Activated naive CD4-positive, alpha-beta T cell treated with anti-CD3 and anti-CD28 coated beads, Interleukin-2, amount 50 U/mL, for 24 hours (primary cell): ENCODE data around the gene GJB1.
"Not testable (repeated sequence)": the region's sequence is repeated elsewhere in the genome, so short reads cannot be mapped to it uniquely, and the experiment has no call there.

Source experiments
- H3K27ac Mint-ChIP-seq: one replicate; pipeline ENCODE4 v1.8.0; 2021; ENCODE audit warnings: mild to moderate bottlenecking, mixed read lengths
- H3K27me3 Mint-ChIP-seq: one replicate; pipeline ENCODE4 v1.8.0; 2021; ENCODE audit warnings: mixed read lengths
- H3K36me3 Mint-ChIP-seq: one replicate; pipeline ENCODE4 v1.8.0; 2021; ENCODE audit warnings: mixed read lengths
- H3K4me1 Mint-ChIP-seq: one replicate; pipeline ENCODE4 v1.8.0; 2021; ENCODE audit warnings: mixed read lengths
- H3K4me3 Mint-ChIP-seq: one replicate; pipeline ENCODE4 v1.8.0; 2021; ENCODE audit warnings: mild to moderate bottlenecking, mixed read lengths
- H3K9me3 Mint-ChIP-seq: one replicate; pipeline ENCODE4 v1.8.0; 2021; ENCODE audit warnings: mixed read lengths

GJB1 gene

DNA sequence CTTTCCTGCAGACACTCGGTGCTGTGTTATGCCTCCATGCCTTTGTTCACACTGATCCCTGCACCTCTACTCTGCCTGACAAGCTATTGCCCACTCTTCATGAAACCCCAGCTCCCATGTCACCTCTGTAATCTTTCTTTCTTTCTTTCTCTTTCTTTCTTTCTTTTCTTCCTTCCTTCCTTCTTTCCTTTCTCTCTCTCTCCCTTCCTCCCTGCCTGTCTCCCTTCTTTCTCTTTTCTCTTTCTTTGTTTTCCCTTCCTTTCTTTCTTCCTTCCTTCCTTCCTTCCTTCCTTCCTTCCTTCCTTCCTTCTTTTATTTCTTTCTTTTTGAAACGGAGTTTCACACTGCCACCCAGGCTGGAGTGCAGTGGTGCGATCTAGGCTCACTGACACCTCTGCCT lies 12.5 kb downstream of the GJB1 start:
- no peak overlapping the region for H3K27ac Mint-ChIP-seq
- H3K4me3 Mint-ChIP-seq: no peak overlapping the region
- no peaks in the 10 kb centered on the region for H3K9me3 Mint-ChIP-seq
- no peaks in the 10 kb centered on the region for H3K27me3 Mint-ChIP-seq
- no peaks in the 10 kb centered on the region for H3K4me1 Mint-ChIP-seq
- peaks cover 7% of the 10 kb centered on the region for H3K36me3 Mint-ChIP-seq

DNA sequence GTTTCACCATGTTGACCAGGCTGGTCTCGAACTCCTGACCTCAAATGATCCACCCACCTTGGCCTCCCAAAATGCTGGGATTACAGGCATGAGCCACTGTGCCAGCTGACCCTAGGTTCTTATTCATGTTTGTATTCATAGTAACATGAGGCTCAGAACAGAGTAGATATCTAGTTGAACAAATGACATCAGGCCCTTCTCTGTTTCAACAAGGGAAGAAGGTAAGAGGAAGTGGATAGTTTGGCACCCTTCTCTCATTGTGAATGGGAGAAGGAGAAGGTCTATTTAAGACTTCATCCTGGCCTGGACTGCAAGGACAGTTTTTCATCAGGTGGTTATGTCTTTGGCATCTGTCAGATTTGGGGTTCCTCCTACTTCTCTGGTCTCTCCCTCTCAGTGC lies 13.8 kb downstream of the GJB1 start:
- Mint-ChIP-seq H3K36me3 (peaks cover 9% of the 10 kb centered on the region), H3K27ac (no peak overlapping the region), H3K27me3 (no peaks in the 10 kb centered on the region), H3K4me1 (no peaks in the 10 kb centered on the region), H3K9me3 (no peaks in the 10 kb centered on the region), H3K4me3 (no peak overlapping the region)

DNA sequence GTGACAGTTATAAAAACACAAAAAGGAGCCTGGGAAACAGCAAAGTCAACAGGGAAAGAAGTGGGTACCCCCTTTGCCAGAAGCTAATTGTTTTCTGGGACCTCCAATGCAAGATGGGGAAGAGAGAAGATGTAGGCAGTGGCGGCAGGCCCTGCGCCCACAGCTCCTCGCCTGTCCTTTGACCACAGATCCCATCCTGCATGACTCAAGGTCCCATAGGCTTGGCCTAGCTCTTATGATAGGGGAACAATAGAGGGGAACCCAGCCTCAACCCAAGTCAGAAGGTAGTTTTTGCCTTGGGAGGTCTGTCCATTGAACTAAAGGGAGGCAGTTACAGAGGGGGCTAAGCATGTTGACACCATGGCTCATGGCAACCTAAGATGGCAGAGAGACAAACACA lies 16.8 kb downstream of the GJB1 start:
- Mint-ChIP-seq H3K4me3 (no peak overlapping the region), H3K27me3 (no peaks in the 10 kb centered on the region), H3K4me1 (no peaks in the 10 kb centered on the region), H3K27ac (no peak overlapping the region), H3K9me3 (no peaks in the 10 kb centered on the region), H3K36me3 (peaks cover 9% of the 10 kb centered on the region)

DNA sequence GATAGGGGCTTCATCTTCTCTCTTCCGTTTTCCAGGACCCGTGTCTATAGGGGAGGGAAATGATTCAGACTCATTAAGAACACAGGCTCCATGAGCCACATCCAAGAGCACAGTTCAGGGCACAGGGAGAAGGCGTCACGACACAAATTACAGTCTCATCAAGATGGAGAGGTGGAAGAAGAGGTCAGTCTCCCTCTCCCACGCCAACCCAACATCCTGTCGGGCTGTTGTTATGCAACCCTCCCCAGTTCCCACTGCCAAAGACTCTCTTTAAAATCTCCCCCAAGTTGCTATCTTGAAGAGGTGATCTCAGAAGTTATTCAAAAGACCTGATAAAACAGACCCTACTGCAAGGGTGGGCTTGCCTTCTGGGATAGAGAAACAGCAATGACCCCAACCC lies 18.3 kb downstream of the GJB1 start:
- Mint-ChIP-seq H3K27me3 (no peaks in the 10 kb centered on the region), H3K9me3 (no peaks in the 10 kb centered on the region), H3K27ac (no peak overlapping the region), H3K4me1 (no peaks in the 10 kb centered on the region), H3K4me3 (no peak overlapping the region), H3K36me3 (peaks cover 11% of the 10 kb centered on the region)

DNA sequence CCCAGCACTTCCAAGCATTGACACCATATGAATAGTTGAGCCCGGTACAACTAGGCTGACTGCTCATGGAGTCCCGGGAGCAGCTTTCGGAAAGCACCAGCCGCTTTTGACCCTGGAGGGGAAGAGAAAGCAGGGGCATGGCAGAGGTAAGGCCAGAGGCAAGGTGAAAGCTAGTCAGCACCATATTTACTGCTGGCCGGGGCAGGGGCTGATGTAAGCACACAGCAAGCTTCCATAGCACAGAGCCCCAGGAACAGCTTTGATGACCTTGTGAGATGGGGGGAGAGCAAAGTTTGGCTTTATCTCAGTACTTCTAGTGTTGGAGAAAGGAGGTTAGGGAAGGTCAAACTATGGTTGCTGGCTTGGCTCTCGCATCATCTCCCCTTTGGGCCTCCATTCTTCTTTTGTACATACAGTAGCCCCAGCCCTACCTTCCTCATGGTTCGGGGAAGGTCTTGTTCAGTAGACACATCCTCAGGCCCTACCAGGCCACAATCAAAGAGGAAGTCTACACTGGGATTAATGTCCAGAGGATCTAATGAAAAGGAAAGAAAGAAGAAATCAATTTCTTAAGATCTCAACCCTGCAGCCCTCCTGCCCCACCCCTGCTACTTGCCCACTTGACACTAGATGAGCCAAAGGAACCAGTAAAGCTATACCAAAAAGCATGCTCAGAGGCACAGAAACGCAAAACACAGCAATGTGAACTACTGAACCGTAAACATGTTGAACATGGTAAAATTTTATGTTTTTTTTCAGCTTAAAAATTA lies 21.5 kb downstream of the GJB1 start:
- H3K4me1 Mint-ChIP-seq: no peaks in the 10 kb centered on the region
- H3K4me3 Mint-ChIP-seq: no peak overlapping the region
- no peaks in the 10 kb centered on the region for H3K9me3 Mint-ChIP-seq
- no peaks in the 10 kb centered on the region for H3K27me3 Mint-ChIP-seq
- H3K36me3 Mint-ChIP-seq: peaks cover 12% of the 10 kb centered on the region
- no peak overlapping the region for H3K27ac Mint-ChIP-seq

DNA sequence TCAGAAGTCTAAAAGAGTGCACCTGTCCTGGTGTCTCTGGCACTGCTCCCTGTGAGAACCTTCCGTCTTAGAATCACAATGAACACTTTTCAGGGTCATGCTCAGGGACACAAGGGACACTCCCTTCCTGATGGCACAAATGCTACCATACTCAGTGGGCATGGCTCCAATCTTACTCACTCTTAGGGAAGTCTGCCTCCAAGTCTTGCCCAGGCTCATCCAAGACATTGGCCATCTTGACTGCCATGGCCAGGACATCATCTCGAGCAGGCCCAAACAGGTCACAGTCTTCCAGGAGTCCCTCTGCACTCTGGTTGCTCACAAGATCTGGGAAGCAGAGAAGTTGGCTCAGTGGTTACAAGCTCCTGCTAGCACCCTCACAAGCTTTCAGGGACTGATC lies 22.1 kb downstream of the GJB1 start:
- H3K36me3 Mint-ChIP-seq: peaks cover 8% of the 10 kb centered on the region
- no peak overlapping the region for H3K27ac Mint-ChIP-seq
- no peak overlapping the region for H3K4me3 Mint-ChIP-seq
- no peaks in the 10 kb centered on the region for H3K27me3 Mint-ChIP-seq
- no peaks in the 10 kb centered on the region for H3K9me3 Mint-ChIP-seq
- H3K4me1 Mint-ChIP-seq: no peaks in the 10 kb centered on the region

DNA sequence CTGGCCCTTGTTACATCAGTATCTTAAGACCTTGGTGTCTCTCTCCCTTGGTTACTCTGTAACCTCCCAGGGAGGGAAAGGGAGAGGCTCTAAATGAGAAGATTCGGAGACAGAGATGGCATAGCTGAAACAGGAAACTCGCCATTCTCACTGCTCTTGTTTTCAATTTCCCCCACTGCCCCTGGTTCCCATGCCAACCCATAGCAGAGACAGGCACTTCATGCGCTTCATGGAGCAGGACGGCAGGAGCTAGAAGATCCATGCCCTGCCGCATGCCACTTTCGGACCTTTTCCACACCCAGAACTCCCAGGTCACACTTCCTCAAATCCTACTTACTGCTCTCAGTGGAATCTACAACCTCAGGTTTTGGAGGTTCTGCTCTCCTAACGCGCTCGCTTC lies 27.8 kb downstream of the GJB1 start:
- Mint-ChIP-seq H3K4me3 (peak overlapping the region; percentile 1), H3K36me3 (peaks cover 2% of the 10 kb centered on the region), H3K27me3 (no peaks in the 10 kb centered on the region), H3K27ac (no peak overlapping the region), H3K4me1 (peaks cover 25% of the 10 kb centered on the region), H3K9me3 (no peaks in the 10 kb centered on the region)

DNA sequence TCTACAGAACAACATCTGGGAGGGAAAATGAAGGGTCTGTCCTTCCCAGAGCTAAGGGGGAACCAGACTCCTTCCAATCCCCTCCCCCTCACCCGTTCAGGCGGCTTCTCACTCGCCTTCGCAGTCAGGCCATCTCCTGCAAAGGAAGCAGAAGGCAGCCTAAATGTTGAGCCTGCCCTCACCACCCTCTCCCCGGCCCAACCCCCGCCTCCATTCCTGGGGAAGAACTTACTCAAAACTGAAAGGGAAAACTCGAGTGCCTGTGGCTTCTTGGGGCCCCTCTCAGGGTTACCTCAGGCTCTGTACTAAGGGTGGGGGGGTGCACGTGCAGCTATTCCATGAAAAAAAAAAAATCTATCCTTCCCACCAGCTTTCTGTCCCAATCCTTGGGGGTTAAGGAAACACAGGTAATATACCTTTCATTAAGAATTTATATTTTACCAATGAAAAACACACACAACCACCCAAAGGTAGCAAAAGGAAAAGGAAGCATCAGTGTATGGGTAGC lies 28.5 kb downstream of the GJB1 start:
- peaks cover 2% of the 10 kb centered on the region for H3K36me3 Mint-ChIP-seq
- H3K4me1 Mint-ChIP-seq: peaks cover 26% of the 10 kb centered on the region
- H3K27ac Mint-ChIP-seq: no peak overlapping the region
- no peaks in the 10 kb centered on the region for H3K9me3 Mint-ChIP-seq
- H3K27me3 Mint-ChIP-seq: no peaks in the 10 kb centered on the region
- peak overlapping the region; percentile 39 for H3K4me3 Mint-ChIP-seq

DNA sequence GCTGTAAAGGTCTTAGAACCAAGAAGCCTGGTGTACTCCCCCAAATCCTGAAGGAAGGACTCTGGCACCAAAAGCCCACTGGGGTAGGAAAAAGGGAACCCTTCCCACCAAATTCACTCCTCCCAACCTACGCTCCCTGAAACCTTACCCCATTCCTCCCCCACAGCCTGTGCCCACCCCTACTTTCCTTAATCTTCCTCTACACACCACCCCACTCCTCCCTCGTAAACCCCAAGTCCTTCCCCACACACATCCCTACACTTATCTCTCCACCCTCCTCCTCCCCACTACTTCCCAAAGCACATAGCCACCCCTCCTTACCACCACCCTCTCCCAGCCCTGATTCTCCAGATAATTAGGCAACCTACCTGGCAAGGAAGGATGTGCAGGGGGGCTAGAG lies 29.2 kb downstream of the GJB1 start:
- H3K9me3 Mint-ChIP-seq: no peaks in the 10 kb centered on the region
- peak overlapping the region; percentile 39 for H3K4me3 Mint-ChIP-seq
- no peaks in the 10 kb centered on the region for H3K27me3 Mint-ChIP-seq
- H3K36me3 Mint-ChIP-seq: peaks cover 2% of the 10 kb centered on the region
- H3K27ac Mint-ChIP-seq: no peak overlapping the region
- peaks cover 26% of the 10 kb centered on the region for H3K4me1 Mint-ChIP-seq

DNA sequence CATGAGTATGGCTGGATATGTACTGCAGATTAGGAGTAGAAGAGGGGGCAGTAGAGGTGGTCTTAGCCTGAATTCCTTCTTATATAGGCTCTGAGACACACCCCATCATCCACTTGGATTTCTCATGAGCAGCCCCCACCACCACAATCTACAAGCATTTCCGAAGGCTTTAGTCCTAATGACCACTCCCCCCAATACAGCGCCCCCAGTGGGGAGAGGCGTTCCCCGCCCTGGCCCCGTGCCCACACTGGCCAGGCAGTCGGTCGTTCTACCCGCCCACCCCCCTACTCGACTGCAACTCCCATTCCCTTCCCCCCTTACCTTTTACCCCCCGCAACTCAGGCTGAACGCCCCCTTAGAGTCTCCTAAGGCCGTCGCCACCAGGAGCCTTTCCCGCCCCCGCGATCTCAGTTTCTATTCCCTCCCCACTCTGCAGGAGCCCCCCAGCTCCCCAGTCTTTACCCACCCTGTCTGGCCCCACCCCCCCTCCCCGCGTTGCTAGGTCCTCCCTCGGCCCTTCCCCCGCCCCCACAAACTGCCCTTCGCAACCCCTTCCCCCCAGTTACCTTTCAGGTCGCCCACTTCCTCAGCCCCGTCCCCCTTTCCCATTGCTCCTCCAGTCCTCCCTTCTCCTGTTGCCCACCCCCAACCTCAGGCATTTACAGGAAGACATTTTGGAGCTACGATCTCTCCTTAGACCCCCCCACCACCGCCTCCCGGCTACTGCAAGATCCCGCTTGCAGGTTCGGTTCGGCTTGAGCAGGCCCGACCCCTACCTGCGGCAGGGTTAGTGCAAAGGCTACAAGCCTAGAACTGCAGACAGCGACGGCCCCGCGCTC lies 30.4 kb downstream of the GJB1 start:
- Mint-ChIP-seq H3K27me3 (no peaks in the 10 kb centered on the region), H3K36me3 (peaks cover 2% of the 10 kb centered on the region), H3K4me3 (peak overlapping the region; percentile 90), H3K4me1 (peaks cover 26% of the 10 kb centered on the region), H3K27ac (peak overlapping the region; percentile 79), H3K9me3 (no peaks in the 10 kb centered on the region)

DNA sequence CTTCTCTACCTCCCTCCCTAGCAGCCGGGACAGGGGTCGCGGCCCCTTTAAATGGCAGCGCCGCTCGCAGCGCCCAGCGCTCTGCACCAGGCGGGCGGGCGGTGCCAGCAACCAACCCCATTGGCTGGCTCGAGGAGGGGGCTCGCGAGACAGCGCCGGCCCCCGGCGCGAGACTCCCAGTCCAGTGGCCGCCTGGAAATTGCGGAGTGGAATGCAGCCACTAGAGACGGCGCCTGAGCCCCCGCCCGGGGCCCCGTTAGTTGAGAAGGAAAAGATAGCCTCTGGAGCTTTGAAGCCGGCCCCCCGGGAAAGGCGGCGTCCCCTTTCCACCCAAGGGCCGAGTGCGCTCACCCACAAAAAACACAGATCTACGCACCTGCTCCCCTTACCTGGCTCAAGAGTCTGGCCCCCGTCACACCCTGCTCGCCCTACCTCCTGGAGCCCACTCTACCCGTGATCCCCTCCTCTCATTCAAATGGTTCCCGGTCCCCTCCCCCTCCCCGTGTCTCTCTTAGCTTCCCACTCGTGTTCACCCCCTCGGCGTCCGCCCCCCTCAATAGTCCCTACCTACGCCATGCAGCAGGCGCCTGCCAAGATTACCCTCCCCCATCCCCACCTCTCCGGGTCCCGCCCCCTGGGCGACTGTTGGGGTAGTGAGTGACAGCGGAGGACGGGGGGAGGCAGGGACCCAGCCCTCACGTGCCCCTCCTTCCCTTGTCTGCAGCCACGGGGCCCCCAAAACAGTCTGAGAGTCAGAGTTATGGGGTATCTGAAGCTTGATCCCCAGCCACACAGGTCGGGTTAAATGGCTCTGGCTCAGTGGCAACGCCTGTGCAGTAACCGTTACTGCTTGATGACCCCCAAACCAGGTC lies 31.3 kb downstream of the GJB1 start, which contains the start of gene ZMYM3:
ZMYM3 (minus strand) TSS at position 49 of the 872 bp plus-strand sequence. CDS start 885 bp downstream, outside the sequence.
- Mint-ChIP-seq H3K27me3 (no peaks in the 10 kb centered on the region), H3K27ac (peak within 1 kb of the TSS; percentile 94), H3K4me3 (peak within 1 kb of the TSS; percentile 90), H3K4me1 (peaks cover 26% of the 10 kb centered on the region), H3K9me3 (no peaks in the 10 kb centered on the region), H3K36me3 (no peaks in the 10 kb centered on the region)

DNA sequence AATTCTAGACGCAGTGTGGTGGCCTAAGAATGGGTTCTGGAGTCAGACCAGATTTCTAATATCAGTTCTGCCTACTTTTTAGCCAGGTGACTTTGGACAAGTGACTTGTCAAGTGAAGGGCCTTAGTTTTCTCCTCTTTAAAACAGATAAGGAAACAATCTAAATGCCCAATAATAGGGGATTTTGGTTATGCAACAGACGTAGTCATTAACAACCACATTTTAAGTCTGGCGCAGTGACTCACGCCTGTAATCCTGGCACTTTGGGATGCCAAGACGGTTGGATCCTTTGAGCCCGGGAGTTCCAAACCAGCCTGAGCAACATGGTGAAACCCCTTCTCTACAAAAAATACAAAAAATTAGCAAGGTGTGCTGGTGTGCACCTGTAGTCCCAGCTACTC lies 33.0 kb downstream of the GJB1 start:
- H3K36me3 Mint-ChIP-seq: no peaks in the 10 kb centered on the region
- H3K4me1 Mint-ChIP-seq: peaks cover 23% of the 10 kb centered on the region
- no peaks in the 10 kb centered on the region for H3K9me3 Mint-ChIP-seq
- no peaks in the 10 kb centered on the region for H3K27me3 Mint-ChIP-seq
- H3K4me3 Mint-ChIP-seq: peak overlapping the region; percentile 90
- no peak overlapping the region for H3K27ac Mint-ChIP-seq

DNA sequence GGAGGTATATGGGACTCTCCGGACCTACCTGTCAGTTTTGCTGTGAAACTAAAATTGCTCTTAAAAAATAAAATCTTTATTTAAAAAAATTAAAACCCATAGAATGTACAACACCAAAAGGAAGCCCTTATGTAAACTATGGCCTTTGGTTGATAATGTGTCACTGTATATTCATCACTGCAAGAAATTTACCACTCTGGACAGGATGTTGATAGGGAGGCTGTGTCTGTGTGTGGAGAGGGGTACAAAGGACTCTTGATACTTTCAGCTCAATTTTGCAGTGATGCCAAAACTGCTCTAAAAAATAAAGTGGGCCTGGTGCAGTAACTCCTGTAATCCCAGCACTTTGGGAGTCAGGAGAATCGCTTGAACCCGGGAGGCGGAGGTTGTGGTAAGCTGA lies 33.8 kb downstream of the GJB1 start:
- no peaks in the 10 kb centered on the region for H3K36me3 Mint-ChIP-seq
- no peak overlapping the region for H3K27ac Mint-ChIP-seq
- H3K27me3 Mint-ChIP-seq: no peaks in the 10 kb centered on the region

DNA sequence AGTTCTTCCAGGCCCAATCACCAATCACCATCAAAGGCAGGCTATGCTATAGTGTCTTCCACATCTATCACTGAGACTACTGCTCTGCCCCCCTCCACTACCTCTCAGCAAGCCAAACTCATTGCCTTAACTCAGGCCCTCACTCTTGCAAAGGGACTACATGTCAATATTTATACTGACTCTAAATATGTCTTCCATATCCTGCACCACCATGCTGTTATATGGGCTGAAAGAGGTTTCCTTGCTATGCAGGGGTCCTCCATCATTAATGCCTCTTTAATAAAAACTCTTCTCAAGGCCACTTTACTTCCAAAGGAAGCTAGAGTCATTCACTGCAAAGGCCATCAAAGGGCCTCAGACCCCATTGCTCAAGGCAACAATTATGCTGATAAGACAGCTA lies 45.6 kb downstream of the GJB1 start:
- not testable (repeated sequence) for H3K27ac Mint-ChIP-seq, H3K36me3 Mint-ChIP-seq, H3K4me1 Mint-ChIP-seq, H3K27me3 Mint-ChIP-seq, H3K9me3 Mint-ChIP-seq, H3K4me3 Mint-ChIP-seq

More for the DNA sequence above, 33.8 kb downstream of the GJB1 start:
- peaks cover 15% of the 10 kb centered on the region for H3K4me1 Mint-ChIP-seq
- H3K4me3 Mint-ChIP-seq: no peak overlapping the region
- H3K9me3 Mint-ChIP-seq: no peaks in the 10 kb centered on the region

DNA sequence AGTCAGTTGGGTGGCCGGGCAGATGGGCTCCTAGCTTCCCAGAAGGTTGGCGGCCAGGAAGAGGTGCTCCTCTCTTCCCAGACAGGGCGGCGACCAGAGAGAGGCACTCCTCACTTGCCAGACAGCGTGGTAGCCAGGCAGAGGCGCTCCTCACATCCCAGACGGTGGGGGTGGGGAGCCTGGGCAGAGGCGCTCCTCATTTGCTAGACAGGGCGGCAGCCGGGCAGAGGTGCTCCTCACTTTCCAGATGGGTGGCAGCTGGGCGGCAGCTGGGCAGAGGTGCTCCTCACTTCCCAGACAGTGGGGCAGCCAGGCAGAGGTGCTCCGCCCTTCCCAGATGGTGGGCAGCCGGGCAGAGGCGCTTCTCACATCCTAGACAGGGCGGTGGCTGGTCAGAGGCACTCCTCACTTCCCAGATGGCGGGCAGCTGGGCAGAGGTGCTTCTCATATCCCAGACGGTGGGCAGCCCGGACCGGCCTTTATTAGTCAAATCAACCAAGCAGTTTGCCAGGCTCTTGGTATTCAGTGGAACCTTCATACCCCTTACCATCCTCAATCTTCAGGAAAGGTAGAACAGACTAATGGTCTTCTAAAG lies 46.9 kb downstream of the GJB1 start:
- H3K27me3 Mint-ChIP-seq: no peaks in the 10 kb centered on the region
- no peak overlapping the region for H3K27ac Mint-ChIP-seq
- no peaks in the 10 kb centered on the region for H3K9me3 Mint-ChIP-seq
- H3K4me1 Mint-ChIP-seq: no peaks in the 10 kb centered on the region
- no peak overlapping the region for H3K4me3 Mint-ChIP-seq
- H3K36me3 Mint-ChIP-seq: no peaks in the 10 kb centered on the region
